ENCODE measurements around the gene CPAMD8.

Gene CPAMD8

GRCh38 chr19:16851031-16851712 lies 175.4 kb downstream of the CPAMD8 start:
- no peak overlapping the region for H3K4me3 ChIP-seq (ENCODE audit: low read length)
- no peak for TF ChIP-seq ZNF274 (IDR thresholded peaks at IDR 0.05; ENCODE audit: low read depth, low read length)

GRCh38 chr19:16850133-16850532 lies 176.5 kb downstream of the CPAMD8 start:
- no peak for TF ChIP-seq ZNF274 (IDR thresholded peaks at IDR 0.05; ENCODE audit: low read depth, low read length)
- no peak overlapping the region for H3K4me3 ChIP-seq (ENCODE audit: low read length)

GRCh38 chr19:16849168-16849567 lies 177.4 kb downstream of the CPAMD8 start:
- TF ChIP-seq ZNF274 (IDR thresholded peaks at IDR 0.05; ENCODE audit: low read depth, low read length): no peak
- no peak overlapping the region for H3K4me3 ChIP-seq (ENCODE audit: low read length)

GRCh38 chr19:16847430-16847829 lies 179.2 kb downstream of the CPAMD8 start:
- H3K4me3 ChIP-seq (ENCODE audit: low read length): no peak overlapping the region
- no peak for TF ChIP-seq ZNF274 (IDR thresholded peaks at IDR 0.05; ENCODE audit: low read depth, low read length)

GRCh38 chr19:16846901-16847300 lies 179.7 kb downstream of the CPAMD8 start:
- no peak for TF ChIP-seq ZNF274 (IDR thresholded peaks at IDR 0.05; ENCODE audit: low read depth, low read length)

More at GRCh38 chr19:16846901-16847300, 179.7 kb downstream of the CPAMD8 start:
- H3K4me3 ChIP-seq (ENCODE audit: low read length): no peak overlapping the region
